ENCODE results near the gene PDE8A.

PDE8A gene

DNA sequence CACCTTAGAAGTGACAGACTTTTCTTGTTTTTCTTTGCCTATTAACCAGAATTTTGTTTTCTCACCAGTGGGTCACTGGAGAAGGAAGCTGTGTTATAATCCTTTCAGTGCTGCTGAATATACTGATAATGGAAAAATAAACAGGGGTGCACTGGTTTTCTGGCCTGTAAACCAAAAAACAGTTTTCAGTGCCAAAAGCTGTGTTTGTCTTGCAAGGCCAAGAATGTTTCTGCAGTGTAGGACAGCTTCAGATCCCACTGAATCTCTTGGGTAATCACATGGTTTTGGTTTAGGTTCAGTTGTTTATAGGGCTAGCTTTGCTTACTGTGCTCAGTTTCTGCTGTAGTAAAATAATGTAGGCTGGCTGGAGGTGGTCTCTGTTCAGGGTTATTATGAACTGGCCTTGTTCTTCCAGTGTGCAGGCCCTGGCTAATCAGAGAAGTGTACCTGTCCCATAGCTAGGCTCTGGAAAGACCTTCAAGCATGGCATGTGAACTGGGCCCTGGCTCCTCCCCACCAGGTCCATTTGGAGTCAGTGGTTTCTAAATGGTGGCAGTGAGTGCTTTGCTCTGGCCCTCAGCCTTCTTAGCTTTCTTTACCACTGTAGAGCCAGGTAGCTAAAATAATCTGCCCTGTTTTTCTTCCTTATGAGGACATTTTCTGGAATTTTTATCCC lies 18.7 kb downstream of the PDE8A start:
- no peak for DNase-seq (ENCODE audit: low spot score)
- H3K27ac ChIP-seq, result no peak overlapping the region
- ChIA-PET POLR2A (ENCODE audit: low non-redundant PET) (no interaction called here), CTCF (no interaction called here)
- TF ChIP-seq, protein P1, sequence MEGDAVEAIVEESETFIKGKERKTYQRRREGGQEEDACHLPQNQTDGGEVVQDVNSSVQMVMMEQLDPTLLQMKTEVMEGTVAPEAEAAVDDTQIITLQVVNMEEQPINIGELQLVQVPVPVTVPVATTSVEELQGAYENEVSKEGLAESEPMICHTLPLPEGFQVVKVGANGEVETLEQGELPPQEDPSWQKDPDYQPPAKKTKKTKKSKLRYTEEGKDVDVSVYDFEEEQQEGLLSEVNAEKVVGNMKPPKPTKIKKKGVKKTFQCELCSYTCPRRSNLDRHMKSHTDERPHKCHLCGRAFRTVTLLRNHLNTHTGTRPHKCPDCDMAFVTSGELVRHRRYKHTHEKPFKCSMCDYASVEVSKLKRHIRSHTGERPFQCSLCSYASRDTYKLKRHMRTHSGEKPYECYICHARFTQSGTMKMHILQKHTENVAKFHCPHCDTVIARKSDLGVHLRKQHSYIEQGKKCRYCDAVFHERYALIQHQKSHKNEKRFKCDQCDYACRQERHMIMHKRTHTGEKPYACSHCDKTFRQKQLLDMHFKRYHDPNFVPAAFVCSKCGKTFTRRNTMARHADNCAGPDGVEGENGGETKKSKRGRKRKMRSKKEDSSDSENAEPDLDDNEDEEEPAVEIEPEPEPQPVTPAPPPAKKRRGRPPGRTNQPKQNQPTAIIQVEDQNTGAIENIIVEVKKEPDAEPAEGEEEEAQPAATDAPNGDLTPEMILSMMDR (conservative IDR thresholded peaks at IDR 0.05; ENCODE audit: low read depth), result no peak

DNA sequence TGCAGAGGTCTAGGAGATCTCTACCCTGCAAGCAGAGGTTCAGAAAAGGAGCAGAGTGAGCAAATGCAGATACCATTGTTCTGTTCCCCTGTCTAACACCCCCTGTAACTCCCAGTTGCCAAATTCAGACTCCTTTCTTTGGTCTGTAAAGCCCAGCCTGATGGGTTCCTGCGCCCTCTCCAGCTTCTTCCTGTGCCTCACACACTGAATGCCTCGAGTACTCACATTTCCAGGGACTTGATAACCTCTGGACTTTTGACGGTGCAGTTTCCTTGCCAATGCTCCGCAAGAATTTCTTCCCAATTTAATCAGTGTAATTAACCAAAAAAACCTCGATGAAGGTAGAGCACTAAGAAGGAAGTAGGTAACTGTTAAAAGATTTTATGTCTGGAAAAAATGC lies 19.3 kb downstream of the PDE8A start:
- CTCF ChIA-PET, result no interaction called here
- TF ChIP-seq, protein P1 (conservative IDR thresholded peaks at IDR 0.05; ENCODE audit: low read depth), result no peak
- H3K27ac ChIP-seq, result no peak overlapping the region
- POLR2A ChIA-PET (ENCODE audit: low non-redundant PET), result no interaction called here
- DNase-seq (ENCODE audit: low spot score), result no peak

DNA sequence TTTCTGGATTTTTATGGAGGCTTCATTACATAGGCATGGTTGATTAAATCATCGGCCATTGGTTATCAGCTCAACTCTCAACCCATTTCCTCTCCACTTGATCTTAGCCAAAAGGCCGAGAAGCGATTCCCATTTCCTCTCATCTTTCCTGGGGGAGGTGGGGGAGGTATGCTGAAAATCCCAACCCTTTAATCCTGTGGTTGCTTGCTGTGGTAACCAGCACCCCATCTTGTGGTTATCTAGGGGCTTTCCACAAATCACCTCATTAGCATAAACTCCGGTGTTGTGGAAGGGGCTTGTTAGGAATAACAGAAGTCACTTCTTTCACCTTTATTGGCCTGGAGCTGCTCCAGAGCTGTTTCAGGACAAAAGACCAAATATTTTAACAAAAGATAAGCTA lies 20.9 kb downstream of the PDE8A start:
- POLR2A ChIA-PET (ENCODE audit: low non-redundant PET), result no interaction called here
- TF ChIP-seq, protein P1 (conservative IDR thresholded peaks at IDR 0.05; ENCODE audit: low read depth), result no peak
- no peak overlapping the region for H3K27ac ChIP-seq
- CTCF ChIA-PET, result interaction anchor here (0.6 kb wide), 1 partner anchor 440 kb away, joined by 3 read pairs; no protein-coding TSS in a partner anchor
- DNase-seq (ENCODE audit: low spot score), result no peak

DNA sequence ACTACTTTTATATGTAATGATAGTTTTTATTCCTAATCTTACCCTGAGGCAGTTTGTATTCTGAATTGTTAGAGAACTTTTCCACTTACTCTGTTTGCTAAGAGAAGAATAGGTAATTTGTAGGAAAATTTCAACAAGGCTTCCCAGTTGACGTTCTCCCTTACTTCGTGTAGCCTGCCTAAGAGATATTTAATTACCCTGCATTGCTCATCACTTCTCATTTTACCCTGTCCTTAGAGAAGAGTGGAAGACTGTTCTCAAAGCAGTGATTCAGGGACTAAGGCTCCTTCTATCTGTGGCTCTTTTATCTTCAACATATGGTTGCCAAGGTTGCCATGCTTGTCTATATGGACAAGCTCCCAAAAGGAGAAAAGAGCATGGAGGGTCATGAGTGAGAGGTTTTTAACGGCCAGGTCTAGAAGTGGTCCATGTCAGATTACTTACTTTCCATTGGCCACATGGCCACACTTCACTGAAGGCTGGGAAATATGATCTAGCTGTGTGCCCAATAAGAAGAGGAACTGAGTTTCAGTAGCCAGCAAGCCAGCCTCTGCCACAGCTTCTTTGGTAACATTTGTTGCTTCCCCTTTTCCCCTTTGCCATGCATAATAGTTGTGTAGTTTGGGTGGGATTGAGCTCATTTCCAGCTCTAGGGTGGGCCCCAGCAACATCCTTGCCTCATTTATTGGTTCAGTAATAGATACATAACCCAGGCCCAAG lies 22.1 kb downstream of the PDE8A start:
- TF ChIP-seq, protein P1 (conservative IDR thresholded peaks at IDR 0.05; ENCODE audit: low read depth), result no peak
- CTCF ChIA-PET, result interaction anchor here (0.6 kb wide), 2 partner anchors 43 to 1391 kb away, joined by 3 read pairs; no protein-coding TSS in a partner anchor
- POLR2A ChIA-PET (ENCODE audit: low non-redundant PET), result interaction anchor here (0.7 kb wide), 1 partner anchor 44 kb away, joined by 3 read pairs; no protein-coding TSS in a partner anchor
- DNase-seq (ENCODE audit: low spot score), result no peak
- no peak overlapping the region for H3K27ac ChIP-seq

DNA sequence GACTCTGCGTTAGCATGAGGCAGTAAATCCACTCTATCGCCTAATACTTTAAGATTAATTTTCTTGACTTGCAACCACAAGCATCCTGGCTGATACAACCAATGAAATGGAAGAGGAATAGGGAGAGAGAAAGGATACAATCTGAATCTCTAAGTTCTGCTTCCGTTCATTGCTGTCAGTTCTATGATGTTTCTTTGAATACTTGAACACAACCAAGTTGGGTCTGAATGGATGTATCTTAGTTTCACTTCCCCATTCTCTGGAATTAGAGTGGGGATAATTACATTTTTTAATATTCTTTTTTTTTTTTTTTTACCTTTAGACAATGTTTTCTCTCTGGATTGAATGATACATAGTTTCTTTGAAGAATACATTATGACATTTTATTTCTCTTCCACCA lies 22.9 kb downstream of the PDE8A start:
- no peak overlapping the region for H3K27ac ChIP-seq
- no peak for DNase-seq (ENCODE audit: low spot score)
- TF ChIP-seq, protein P1 (conservative IDR thresholded peaks at IDR 0.05; ENCODE audit: low read depth), result no peak
- CTCF ChIA-PET, result interaction anchor here (1.5 kb wide), 1 partner anchor 49 kb away, joined by 6 read pairs; no protein-coding TSS in a partner anchor
- POLR2A ChIA-PET (ENCODE audit: low non-redundant PET), result no interaction called here

DNA sequence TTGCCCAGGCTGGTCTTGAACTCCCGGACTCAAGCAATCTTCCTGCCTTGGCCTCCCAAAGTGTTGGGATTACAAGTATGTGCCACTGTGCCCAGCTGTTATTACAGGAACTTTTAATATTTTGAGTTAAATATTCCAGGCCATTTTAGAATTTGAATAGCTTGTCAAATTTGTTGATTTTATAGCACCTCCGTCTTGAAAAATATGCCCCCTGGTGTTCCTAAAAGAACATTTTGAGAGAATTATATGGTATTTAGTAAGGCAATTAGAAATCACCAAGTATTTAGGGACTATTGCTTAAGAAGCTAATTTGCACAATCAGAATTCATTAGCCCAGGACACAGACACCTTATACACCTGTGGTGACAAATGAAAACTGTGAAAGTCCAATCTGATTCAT lies 23.7 kb downstream of the PDE8A start:
- ChIA-PET POLR2A (ENCODE audit: low non-redundant PET) (no interaction called here), CTCF (interaction anchor here (0.6 to 1.5 kb wide), 2 partner anchors 50 to 356 kb away, joined by 3 to 6 read pairs; no protein-coding TSS in a partner anchor)
- H3K27ac ChIP-seq, result no peak overlapping the region
- DNase-seq (ENCODE audit: low spot score), result no peak
- TF ChIP-seq, protein P1 (conservative IDR thresholded peaks at IDR 0.05; ENCODE audit: low read depth), result no peak
